H7 (cell line): ENCODE results near the gene C19orf25. TPM values are rescaled to one million over a fixed set of nuclear protein-coding genes. Genes with fewer than 3 reads are reported as not detected.
A peak's percentile ranks its signal among the peaks of the same experiment; 100 is the strongest.
"Not testable (repeated sequence)": the region's sequence is repeated elsewhere in the genome, so short reads cannot be mapped to it uniquely, and the experiment has no call there.

ENCODE experiments used
- DNase-seq: peaks from one replicate; pipeline ENCODE4 v3.0.0; 2012
- H3K27me3 ChIP-seq: 2 replicates; pipeline ENCODE4 v1.6.0; 2011; ENCODE audit warnings: mild to moderate bottlenecking, low read length; ENCODE audit not compliant: control insufficient read depth, insufficient read depth
- H3K36me3 ChIP-seq: replicated peaks from 2 replicates; pipeline ENCODE4 v1.5.1; 2011; ENCODE audit warnings: low read length; ENCODE audit not compliant: control insufficient read depth, insufficient read depth
- H3K4me3 ChIP-seq: 2 replicates; pipeline ENCODE4 v1.5.1; 2011; ENCODE audit warnings: low read depth, mild to moderate bottlenecking, control low read depth, low read length, moderate library complexity; ENCODE audit not compliant: insufficient read depth
- total RNA-seq: library from RNA; depleted of rRNA; stranded (reverse); fragments of >200 nt; shearing (Covaris generic); gene quantifications from 2 replicates; pipeline ENCODE4 v1.2.3, GENCODE V29; 2014

C19orf25 gene
- total RNA-seq, 1 experiment from 2014 or later = 75.3 TPM

- peaks cover 77% of the 10 kb centered on the region for H3K27me3 ChIP-seq
- DNase-seq = peak; percentile 100
Measured at GRCh38 chr19:1449467-1450442, 29.3 kb downstream of the C19orf25 start, which contains the start of gene APC2. Gene APC2 (plus strand): TSS chr19:1450121. CDS start chr19:1453002, 2,881 bp downstream.

GRCh38 chr19:1447944-1448343 lies 31.1 kb downstream of the C19orf25 start:
- Histone ChIP-seq H3K4me3 (no peak overlapping the region), H3K27me3 (peaks cover 65% of the 10 kb centered on the region)

More at GRCh38 chr19:1449467-1450442, 29.3 kb downstream of the C19orf25 start, which contains the start of gene APC2:
- Histone ChIP-seq H3K36me3 (no peaks in the 10 kb centered on the region), H3K4me3 (peak within 1 kb of the TSS; percentile 19; the same call in 1 of the 2 replicates)

GRCh38 chr19:1447504-1447903 lies 31.5 kb downstream of the C19orf25 start:
- peaks cover 61% of the 10 kb centered on the region for H3K27me3 ChIP-seq
- H3K4me3 ChIP-seq = no peak overlapping the region
- H3K36me3 ChIP-seq = no peaks in the 10 kb centered on the region
- no peak for DNase-seq

More at GRCh38 chr19:1447944-1448343, 31.1 kb downstream of the C19orf25 start:
- H3K36me3 ChIP-seq = no peaks in the 10 kb centered on the region
- no peak for DNase-seq

DNA sequence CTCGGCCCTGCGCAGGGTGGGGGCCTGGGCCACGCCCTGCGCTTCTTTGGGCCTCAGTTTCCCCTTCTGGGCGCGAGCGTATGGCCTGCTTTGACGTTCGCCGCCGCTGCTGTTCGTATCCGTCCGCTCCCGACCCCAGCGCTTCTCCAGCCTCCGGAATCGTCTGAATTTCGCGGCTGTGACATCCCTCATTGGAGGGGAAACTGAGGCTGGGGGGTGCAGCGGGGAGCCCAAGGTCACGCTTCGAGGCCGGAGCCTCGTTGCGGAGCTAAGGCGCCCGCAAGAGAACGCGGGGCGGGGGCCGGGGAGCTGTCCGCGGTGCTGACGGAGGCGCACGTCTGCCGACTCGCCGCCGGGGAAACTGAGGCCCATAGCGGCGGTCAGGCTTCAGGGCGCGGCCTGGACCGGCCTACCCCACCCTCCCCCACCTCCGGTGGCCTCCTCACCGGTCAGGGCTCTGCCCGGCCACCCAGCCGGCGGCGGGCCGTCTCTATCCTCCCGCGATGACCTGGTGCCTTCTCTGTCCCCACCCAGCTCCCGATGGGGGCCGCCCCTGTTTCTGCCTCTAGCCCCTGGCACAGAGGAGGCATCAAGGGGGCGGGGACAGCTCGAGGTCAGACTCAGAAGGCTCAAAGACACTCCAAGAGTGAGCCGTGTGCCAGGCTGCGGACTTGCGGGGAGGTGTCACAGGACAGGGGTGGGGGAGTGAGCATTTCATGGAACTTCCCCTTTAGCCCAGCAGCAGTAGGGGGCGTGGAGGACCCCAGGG lies 32.1 kb downstream of the C19orf25 start:
- DNase-seq = peak; percentile 90
- H3K27me3 ChIP-seq = peaks cover 55% of the 10 kb centered on the region
- H3K36me3 ChIP-seq = no peaks in the 10 kb centered on the region
- H3K4me3 ChIP-seq = no peak overlapping the region; the same call in 1 of the 2 replicates

DNA sequence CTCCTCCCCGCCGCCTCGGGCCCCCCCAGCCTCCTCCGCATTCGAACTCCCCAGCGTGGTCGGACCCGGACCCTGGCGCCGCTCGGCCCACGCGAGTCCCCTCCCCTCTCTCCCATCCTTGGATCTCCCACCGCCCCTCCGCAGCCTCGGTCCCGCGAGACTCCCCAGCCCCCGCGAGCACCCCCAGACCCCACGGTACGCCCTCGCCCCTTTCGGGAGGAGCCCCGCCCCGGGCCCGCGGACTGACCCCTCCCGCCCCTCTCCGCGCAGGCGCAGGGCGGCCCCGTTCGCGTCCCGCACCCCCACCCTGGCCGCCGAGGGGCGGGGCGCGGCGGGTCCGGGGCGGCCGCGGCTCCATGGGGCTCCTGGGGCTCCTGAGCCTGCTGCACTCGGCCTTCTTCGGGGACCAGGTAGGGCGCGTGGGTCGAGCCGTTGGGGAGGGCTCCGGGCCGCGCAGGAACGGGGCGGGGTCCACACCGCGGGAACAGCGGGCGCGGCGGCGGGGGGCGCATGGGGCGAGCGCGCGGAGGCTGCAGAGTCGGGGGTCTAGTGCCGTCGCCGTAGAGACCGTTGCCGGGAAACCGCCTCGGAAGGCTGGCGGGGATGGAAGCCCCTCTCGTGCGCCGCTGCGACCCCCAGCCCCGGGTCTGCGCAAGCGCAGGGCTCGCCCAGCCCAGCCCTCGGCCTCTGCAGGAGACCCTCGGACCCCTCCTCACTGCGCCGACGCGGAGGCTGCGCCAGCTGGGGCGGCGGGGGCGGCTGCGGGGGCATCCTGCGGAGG lies 32.9 kb downstream of the C19orf25 start:
- H3K27me3 ChIP-seq = peaks cover 50% of the 10 kb centered on the region
- DNase-seq = peak; percentile 99
- peaks cover 3% of the 10 kb centered on the region for H3K36me3 ChIP-seq
- H3K4me3 ChIP-seq = peak overlapping the region; percentile 52

DNA sequence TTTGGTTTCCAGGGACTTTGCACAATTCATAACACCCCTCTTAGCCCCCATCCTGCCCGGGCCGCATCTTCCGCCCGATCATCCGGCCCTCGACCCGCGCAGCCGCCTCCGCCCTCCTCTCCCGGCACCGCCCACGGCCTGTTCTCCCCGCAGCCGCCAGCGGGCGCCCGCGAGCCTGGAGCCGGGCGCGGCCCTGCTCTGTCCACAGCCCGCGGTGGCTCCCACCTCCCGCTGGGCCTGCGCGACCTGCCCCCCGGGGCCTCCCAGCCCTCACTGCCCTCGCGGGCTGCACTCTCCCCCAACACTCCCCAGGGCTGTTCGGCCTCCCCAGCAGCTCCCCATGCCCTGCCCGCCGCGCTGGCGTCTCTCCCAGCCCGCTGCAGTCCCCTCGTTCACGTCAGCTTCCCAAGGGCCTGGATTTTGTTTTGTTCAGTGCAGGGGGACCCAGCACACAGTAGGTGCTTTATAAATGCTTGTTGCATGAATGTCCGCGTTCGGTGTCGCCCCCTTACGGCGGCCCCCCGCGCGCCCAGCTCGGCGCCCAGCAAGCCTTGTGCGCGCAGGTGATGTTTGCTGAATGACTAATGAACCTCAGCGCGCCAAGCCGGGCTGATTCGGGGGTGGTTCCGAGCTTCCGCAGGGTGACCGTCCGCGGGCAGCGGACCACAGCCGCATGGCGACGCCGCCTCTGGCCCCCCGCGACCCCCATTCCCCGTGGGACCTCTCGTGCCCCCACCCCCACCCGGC lies 33.7 kb downstream of the C19orf25 start:
- peak; percentile 98 for DNase-seq
- H3K4me3 ChIP-seq = peak overlapping the region; percentile 59
- peaks cover 10% of the 10 kb centered on the region for H3K36me3 ChIP-seq
- H3K27me3 ChIP-seq = peaks cover 42% of the 10 kb centered on the region

DNA sequence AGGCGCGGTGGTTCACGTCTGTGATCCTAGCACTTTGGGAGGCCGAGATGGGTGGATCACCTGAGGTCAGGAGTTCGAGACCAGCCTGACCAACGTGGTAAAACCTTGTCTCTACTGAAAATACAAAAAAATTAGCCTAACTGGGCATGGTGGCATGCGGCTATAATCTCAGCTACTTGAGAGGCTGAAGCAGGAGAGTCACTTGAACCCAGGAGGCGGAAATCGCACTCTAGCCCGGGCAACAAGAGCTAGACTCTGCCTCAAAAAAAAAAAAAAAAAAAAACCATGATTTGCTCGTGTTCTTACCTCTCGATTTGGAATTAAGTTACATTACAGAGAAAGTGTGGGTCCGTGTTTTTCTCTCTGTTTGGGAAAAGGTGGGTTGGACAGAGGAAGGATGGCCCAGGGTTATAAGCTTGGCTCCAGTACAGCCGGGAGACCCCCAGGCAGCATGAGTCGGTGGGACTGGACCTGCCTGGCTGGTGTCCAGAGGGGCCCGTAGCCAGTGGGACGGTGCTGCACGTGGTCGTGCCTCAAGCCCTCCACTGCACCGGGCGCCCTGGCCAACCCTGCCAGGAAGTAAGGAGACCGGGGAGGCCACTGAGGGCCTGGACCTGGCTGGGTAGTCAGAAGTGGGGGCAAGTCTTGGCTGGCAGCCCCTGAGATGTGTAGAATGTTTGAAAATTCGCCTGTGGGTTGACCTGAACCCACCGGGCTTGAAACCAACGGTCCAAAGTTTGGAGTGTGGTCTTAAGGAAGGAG lies 37.2 kb downstream of the C19orf25 start:
- Histone ChIP-seq H3K36me3 (peaks cover 18% of the 10 kb centered on the region), H3K4me3 (no peak overlapping the region), H3K27me3 (peaks cover 15% of the 10 kb centered on the region)
- DNase-seq = peak; percentile 59

DNA sequence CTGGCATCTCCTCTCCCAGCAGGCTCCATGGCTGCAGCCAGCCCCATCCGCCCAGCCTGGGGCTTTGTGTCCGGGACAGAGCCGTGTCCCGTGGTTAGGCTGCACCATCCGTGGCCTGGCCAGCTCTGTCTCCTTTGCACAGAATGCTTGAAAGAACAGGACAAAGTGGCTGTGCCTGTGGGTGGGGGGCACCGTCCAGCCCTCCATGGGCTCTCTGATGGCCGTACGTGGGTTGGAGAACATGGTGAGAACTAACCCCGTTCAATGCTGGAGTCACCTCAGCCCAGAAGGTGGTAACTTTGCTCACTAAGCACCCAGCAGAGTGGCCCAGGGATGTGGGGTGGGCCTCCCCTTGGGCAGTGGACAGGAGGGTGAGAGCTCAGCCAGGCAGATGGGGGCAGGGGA lies 38.0 kb downstream of the C19orf25 start:
- peaks cover 7% of the 10 kb centered on the region; the same call in 1 of the 2 replicates for H3K27me3 ChIP-seq
- DNase-seq = no peak
- no peak overlapping the region for H3K4me3 ChIP-seq
- H3K36me3 ChIP-seq = peaks cover 18% of the 10 kb centered on the region

GRCh38 chr19:1440418-1440801 lies 38.6 kb downstream of the C19orf25 start:
- Histone ChIP-seq H3K27me3 (peaks cover 4% of the 10 kb centered on the region; the same call in 1 of the 2 replicates), H3K36me3 (peaks cover 19% of the 10 kb centered on the region), H3K4me3 (no peak overlapping the region)
- DNase-seq = no peak

GRCh38 chr19:1439525-1440417 lies 39.2 kb downstream of the C19orf25 start:
- H3K27me3 ChIP-seq, DNase-seq: not testable (repeated sequence)
- Histone ChIP-seq H3K4me3 (peak overlapping the region; percentile 99), H3K36me3 (peaks cover 20% of the 10 kb centered on the region)

- peak; percentile 80 for DNase-seq
- peak overlapping the region; percentile 99 for H3K4me3 ChIP-seq
- H3K36me3 ChIP-seq = peaks cover 21% of the 10 kb centered on the region
- H3K27me3 ChIP-seq = no peaks in the 10 kb centered on the region; the same call in 1 of the 2 replicates
Measured at GRCh38 chr19:1438933-1439354, 40.1 kb downstream of the C19orf25 start.
